ENCODE data around the gene ZNF563.

DNA sequence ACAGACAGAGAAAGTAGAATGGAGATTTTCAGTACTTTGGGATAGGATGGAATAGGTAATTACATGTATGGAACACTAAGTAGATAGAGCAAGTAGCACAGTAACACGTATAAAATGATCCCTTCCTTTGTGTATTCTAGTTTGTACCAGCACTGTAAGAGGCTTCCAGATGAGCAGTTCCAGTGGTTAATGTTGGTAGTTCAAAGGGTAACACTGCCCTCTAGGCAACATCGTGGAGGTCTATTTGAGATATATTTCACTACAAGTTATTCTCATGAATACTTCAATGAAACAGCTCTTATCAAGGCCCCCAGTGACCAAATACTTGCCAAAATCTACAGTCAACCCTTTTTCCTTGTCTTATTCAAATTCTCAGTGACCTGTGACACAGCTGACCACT, 13.5 kb upstream of the ZNF563 start:
- TF ChIP-seq, protein P1, sequence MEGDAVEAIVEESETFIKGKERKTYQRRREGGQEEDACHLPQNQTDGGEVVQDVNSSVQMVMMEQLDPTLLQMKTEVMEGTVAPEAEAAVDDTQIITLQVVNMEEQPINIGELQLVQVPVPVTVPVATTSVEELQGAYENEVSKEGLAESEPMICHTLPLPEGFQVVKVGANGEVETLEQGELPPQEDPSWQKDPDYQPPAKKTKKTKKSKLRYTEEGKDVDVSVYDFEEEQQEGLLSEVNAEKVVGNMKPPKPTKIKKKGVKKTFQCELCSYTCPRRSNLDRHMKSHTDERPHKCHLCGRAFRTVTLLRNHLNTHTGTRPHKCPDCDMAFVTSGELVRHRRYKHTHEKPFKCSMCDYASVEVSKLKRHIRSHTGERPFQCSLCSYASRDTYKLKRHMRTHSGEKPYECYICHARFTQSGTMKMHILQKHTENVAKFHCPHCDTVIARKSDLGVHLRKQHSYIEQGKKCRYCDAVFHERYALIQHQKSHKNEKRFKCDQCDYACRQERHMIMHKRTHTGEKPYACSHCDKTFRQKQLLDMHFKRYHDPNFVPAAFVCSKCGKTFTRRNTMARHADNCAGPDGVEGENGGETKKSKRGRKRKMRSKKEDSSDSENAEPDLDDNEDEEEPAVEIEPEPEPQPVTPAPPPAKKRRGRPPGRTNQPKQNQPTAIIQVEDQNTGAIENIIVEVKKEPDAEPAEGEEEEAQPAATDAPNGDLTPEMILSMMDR (IDR thresholded peaks at IDR 0.05) = no peak
- TF ChIP-seq EZH2phosphoT487 (IDR thresholded peaks at IDR 0.05) = no peak
